Measurements from ENCODE around the gene GALNT13. TPM values are rescaled to one million over a fixed set of nuclear protein-coding genes. Genes with fewer than 3 reads are reported as not detected.

GALNT13 gene
- total and polyA plus RNA-seq, 2 experiments from 2014 or later: 1.3 to 3.1 TPM

DNA sequence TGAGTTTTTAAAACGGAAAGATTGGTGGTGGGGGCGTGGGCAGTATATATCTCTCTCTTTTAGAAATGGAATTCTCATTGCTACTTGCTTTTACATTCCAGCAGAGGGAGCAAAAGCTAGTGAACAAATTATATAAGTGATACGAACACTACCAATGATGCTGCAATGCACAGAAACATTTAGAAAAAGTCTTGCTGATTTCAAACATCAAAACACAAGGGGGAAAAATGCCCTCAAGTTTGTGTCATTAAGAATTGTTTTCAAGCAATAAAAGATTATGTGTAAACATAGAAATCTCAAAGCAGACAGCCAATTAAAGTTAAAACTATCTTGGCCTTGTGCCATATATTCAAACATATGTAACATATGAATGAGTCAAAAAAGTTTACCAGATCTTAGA lies 530.5 kb downstream of the GALNT13 start:
- H3K4me3 ChIP-seq: no peak overlapping the region
- H3K4me1 ChIP-seq (ENCODE audit: low read depth): no peaks in the 10 kb centered on the region
- H3K27me3 ChIP-seq: no peaks in the 10 kb centered on the region
- no peaks in the 10 kb centered on the region for H3K9me3 ChIP-seq (ENCODE audit: low read depth)
- peak; percentile 33 for TF ChIP-seq CTCF (IDR thresholded peaks at IDR 0.05; ENCODE audit: low read depth, low read length)
- peak; percentile 36 to 60 for DNase-seq (ENCODE audit: low read depth in 1 of 2, low spot score in 1 of 2)
- H3K36me3 ChIP-seq: no peaks in the 10 kb centered on the region
- H3K27ac ChIP-seq: no peak overlapping the region

DNA sequence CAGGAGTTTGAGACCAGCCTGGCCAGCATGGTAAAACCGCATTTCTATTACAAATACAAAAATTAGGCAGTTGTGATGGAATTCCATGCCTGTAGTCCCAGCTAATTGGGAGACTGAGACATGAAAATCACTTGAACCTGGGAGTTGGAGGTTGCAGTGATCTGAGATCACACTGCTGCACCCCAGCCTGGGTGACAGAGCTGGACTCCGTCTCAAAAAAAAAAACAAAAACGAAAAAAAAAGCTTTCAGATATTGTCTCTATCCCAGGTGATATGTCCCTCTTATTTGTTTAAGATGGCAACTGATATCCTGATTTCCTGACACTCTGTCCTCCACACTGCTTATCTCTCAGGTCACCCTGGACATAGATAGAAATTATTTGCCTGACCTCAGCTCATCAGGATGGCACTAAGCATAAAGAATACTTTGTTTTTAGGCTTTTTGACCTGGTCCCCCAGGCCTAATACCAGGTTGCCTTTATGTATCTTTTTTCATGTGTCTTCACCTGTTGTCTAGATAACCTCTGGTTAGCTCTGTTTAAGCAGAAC lies 531.6 kb downstream of the GALNT13 start:
- DNase-seq (ENCODE audit: low read depth in 1 of 2, low spot score in 1 of 2): no peak
- Histone ChIP-seq H3K36me3 (no peaks in the 10 kb centered on the region), H3K9me3 (ENCODE audit: low read depth) (no peaks in the 10 kb centered on the region), H3K4me1 (ENCODE audit: low read depth) (no peaks in the 10 kb centered on the region), H3K27ac (no peak overlapping the region), H3K27me3 (no peaks in the 10 kb centered on the region), H3K4me3 (no peak overlapping the region)
- no peak for TF ChIP-seq CTCF (IDR thresholded peaks at IDR 0.05; ENCODE audit: low read depth, low read length)

DNA sequence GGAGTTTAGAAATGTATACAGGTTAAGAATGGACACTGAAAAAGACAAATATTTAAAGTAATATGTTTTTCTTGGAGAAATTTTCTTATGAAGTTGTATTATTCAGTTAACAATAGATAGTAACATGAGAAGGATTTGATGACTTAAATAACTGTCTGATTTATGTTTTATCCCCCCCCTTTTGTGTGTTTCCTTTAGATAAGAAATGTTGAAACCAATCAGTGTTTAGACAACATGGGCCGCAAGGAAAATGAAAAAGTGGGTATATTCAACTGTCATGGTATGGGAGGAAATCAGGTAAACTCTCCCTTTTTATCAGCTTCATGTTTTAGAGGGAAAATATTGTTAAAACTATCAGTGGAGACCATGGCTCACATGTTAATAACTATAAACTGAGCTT lies 537.1 kb downstream of the GALNT13 start:
- no peak for DNase-seq (ENCODE audit: low read depth in 1 of 2, low spot score in 1 of 2)
- Histone ChIP-seq H3K4me3 (no peak overlapping the region), H3K27ac (no peak overlapping the region), H3K27me3 (no peaks in the 10 kb centered on the region), H3K9me3 (ENCODE audit: low read depth) (no peaks in the 10 kb centered on the region), H3K36me3 (no peaks in the 10 kb centered on the region), H3K4me1 (ENCODE audit: low read depth) (no peaks in the 10 kb centered on the region)
- TF ChIP-seq CTCF (IDR thresholded peaks at IDR 0.05; ENCODE audit: low read depth, low read length): no peak

- DNase-seq (ENCODE audit: low read depth in 1 of 2, low spot score in 1 of 2): no peak
- no peak overlapping the region for H3K27ac ChIP-seq
- H3K4me3 ChIP-seq: no peak overlapping the region
- H3K4me1 ChIP-seq (ENCODE audit: low read depth): no peaks in the 10 kb centered on the region
- no peak for TF ChIP-seq CTCF (IDR thresholded peaks at IDR 0.05; ENCODE audit: low read depth, low read length)
- H3K9me3 ChIP-seq (ENCODE audit: low read depth): no peaks in the 10 kb centered on the region
- H3K36me3 ChIP-seq: no peaks in the 10 kb centered on the region
- H3K27me3 ChIP-seq: no peaks in the 10 kb centered on the region
These were observed 550.5 kb downstream of the GALNT13 start for GRCh38 chr2:154422251-154422650.

- DNase-seq (ENCODE audit: low read depth in 1 of 2, low spot score in 1 of 2): peak in 1 of 2 donors; percentile 10
- no peak for TF ChIP-seq CTCF (IDR thresholded peaks at IDR 0.05; ENCODE audit: low read depth, low read length)
These were observed 554.3 kb downstream of the GALNT13 start for GRCh38 chr2:154425994-154426393.

More at GRCh38 chr2:154425994-154426393, 554.3 kb downstream of the GALNT13 start:
- Histone ChIP-seq H3K9me3 (ENCODE audit: low read depth) (no peaks in the 10 kb centered on the region), H3K4me3 (no peak overlapping the region), H3K36me3 (no peaks in the 10 kb centered on the region), H3K27me3 (no peaks in the 10 kb centered on the region), H3K4me1 (ENCODE audit: low read depth) (no peaks in the 10 kb centered on the region), H3K27ac (no peak overlapping the region)

Data from cardiac muscle cell (in vitro differentiated cells and primary cell).